Neuron (in vitro differentiated cells): ENCODE data around the gene SLCO4A1.

Source experiments
- H2AFZ ChIP-seq: one replicate; pipeline ENCODE4 v1.6.1; 2013; ENCODE audit warnings: low read depth, mild to moderate bottlenecking, inconsistent platforms, low read length, moderate library complexity
- H3K27me3 ChIP-seq: one replicate; pipeline ENCODE4 v1.6.1; 2013; ENCODE audit warnings: low read length; ENCODE audit not compliant: insufficient read depth
- H3K36me3 ChIP-seq: one replicate; pipeline ENCODE4 v1.6.1; 2013; ENCODE audit warnings: low read length; ENCODE audit not compliant: insufficient read depth
- H3K4me1 ChIP-seq: one replicate; pipeline ENCODE4 v1.6.1; 2013; ENCODE audit warnings: low read length; ENCODE audit not compliant: insufficient read depth
- H3K4me3 ChIP-seq: 2 replicates; pipeline ENCODE4 v1.5.1; 2013; ENCODE audit warnings: mild to moderate bottlenecking, low read length, moderate library complexity
- H3K9me3 ChIP-seq: one replicate; pipeline ENCODE4 v1.6.1; 2013; ENCODE audit warnings: low read length

Gene SLCO4A1

GRCh38 chr20:62650551-62651284 lies 8.4 kb downstream of the SLCO4A1 start:
- Histone ChIP-seq H3K4me3 (no peak overlapping the region), H3K36me3 (no peaks in the 10 kb centered on the region), H3K4me1 (peaks cover 6% of the 10 kb centered on the region), H2AFZ (no peak overlapping the region), H3K9me3 (no peaks in the 10 kb centered on the region), H3K27me3 (peaks cover 47% of the 10 kb centered on the region)

- H3K36me3 ChIP-seq = no peaks in the 10 kb centered on the region
- H3K27me3 ChIP-seq = peaks cover 40% of the 10 kb centered on the region
- H2AFZ ChIP-seq = no peak overlapping the region
- no peak overlapping the region for H3K4me3 ChIP-seq
- peaks cover 6% of the 10 kb centered on the region for H3K4me1 ChIP-seq
- H3K9me3 ChIP-seq = no peaks in the 10 kb centered on the region
Measured at GRCh38 chr20:62651285-62652021, 9.2 kb downstream of the SLCO4A1 start.

GRCh38 chr20:62652041-62652893 lies 10.0 kb downstream of the SLCO4A1 start:
- no peak overlapping the region for H2AFZ ChIP-seq
- no peaks in the 10 kb centered on the region for H3K9me3 ChIP-seq
- no peak overlapping the region for H3K4me3 ChIP-seq
- H3K4me1 ChIP-seq = peaks cover 6% of the 10 kb centered on the region
- H3K36me3 ChIP-seq = no peaks in the 10 kb centered on the region
- H3K27me3 ChIP-seq = peaks cover 32% of the 10 kb centered on the region

- Histone ChIP-seq H3K4me3 (no peak overlapping the region), H3K4me1 (peaks cover 6% of the 10 kb centered on the region), H3K36me3 (no peaks in the 10 kb centered on the region), H2AFZ (no peak overlapping the region), H3K9me3 (no peaks in the 10 kb centered on the region), H3K27me3 (peaks cover 26% of the 10 kb centered on the region)
Measured at GRCh38 chr20:62652894-62653305, 10.6 kb downstream of the SLCO4A1 start.

- Histone ChIP-seq H2AFZ (no peak overlapping the region), H3K36me3 (no peaks in the 10 kb centered on the region), H3K9me3 (no peaks in the 10 kb centered on the region), H3K4me1 (peaks cover 6% of the 10 kb centered on the region), H3K4me3 (no peak overlapping the region), H3K27me3 (peaks cover 21% of the 10 kb centered on the region)
Measured at GRCh38 chr20:62653373-62653772, 11.1 kb downstream of the SLCO4A1 start.

GRCh38 chr20:62653951-62654685 lies 11.8 kb downstream of the SLCO4A1 start:
- H3K4me3 ChIP-seq = no peak overlapping the region
- H3K27me3 ChIP-seq = peaks cover 14% of the 10 kb centered on the region
- H3K4me1 ChIP-seq = peaks cover 6% of the 10 kb centered on the region
- H3K9me3 ChIP-seq = no peaks in the 10 kb centered on the region
- no peak overlapping the region for H2AFZ ChIP-seq
- H3K36me3 ChIP-seq = no peaks in the 10 kb centered on the region

GRCh38 chr20:62655282-62656196 lies 13.2 kb downstream of the SLCO4A1 start:
- Histone ChIP-seq H3K4me3 (no peak overlapping the region), H3K27me3 (peaks cover 10% of the 10 kb centered on the region), H3K4me1 (peaks cover 13% of the 10 kb centered on the region), H2AFZ (no peak overlapping the region), H3K36me3 (no peaks in the 10 kb centered on the region), H3K9me3 (no peaks in the 10 kb centered on the region)

GRCh38 chr20:62656197-62656918 lies 14.1 kb downstream of the SLCO4A1 start:
- Histone ChIP-seq H3K4me3 (no peak overlapping the region), H2AFZ (no peak overlapping the region), H3K4me1 (peaks cover 13% of the 10 kb centered on the region), H3K27me3 (peaks cover 8% of the 10 kb centered on the region), H3K36me3 (no peaks in the 10 kb centered on the region), H3K9me3 (no peaks in the 10 kb centered on the region)

GRCh38 chr20:62656919-62657588 lies 14.8 kb downstream of the SLCO4A1 start:
- Histone ChIP-seq H3K4me1 (peaks cover 11% of the 10 kb centered on the region), H3K36me3 (no peaks in the 10 kb centered on the region), H2AFZ (no peak overlapping the region), H3K27me3 (peaks cover 8% of the 10 kb centered on the region), H3K4me3 (no peak overlapping the region), H3K9me3 (no peaks in the 10 kb centered on the region)

GRCh38 chr20:62657589-62657942 lies 15.3 kb downstream of the SLCO4A1 start:
- no peak overlapping the region for H2AFZ ChIP-seq
- peaks cover 11% of the 10 kb centered on the region for H3K27me3 ChIP-seq
- no peaks in the 10 kb centered on the region for H3K36me3 ChIP-seq
- peaks cover 7% of the 10 kb centered on the region for H3K4me1 ChIP-seq
- no peak overlapping the region for H3K4me3 ChIP-seq
- H3K9me3 ChIP-seq = no peaks in the 10 kb centered on the region

- H2AFZ ChIP-seq = no peak overlapping the region
- no peak overlapping the region for H3K4me3 ChIP-seq
- peaks cover 11% of the 10 kb centered on the region for H3K27me3 ChIP-seq
- H3K36me3 ChIP-seq = no peaks in the 10 kb centered on the region
- H3K4me1 ChIP-seq = peaks cover 7% of the 10 kb centered on the region
- no peaks in the 10 kb centered on the region for H3K9me3 ChIP-seq
Measured at GRCh38 chr20:62657956-62658355, 15.7 kb downstream of the SLCO4A1 start.
